22Rv1 (cell line): Measurements from ENCODE around the gene STPG4.
"Not testable (repeated sequence)": the region's sequence is repeated elsewhere in the genome, so short reads cannot be mapped to it uniquely, and the experiment has no call there.

ENCODE experiments used
- H3K27ac ChIP-seq: fragments of 450-650 bp; 2 replicates; pipeline ENCODE4 v1.5.1; 2017
- ZFX ChIP-seq: fragments of 450-650 bp; IDR thresholded peaks from 2 replicates; pipeline ENCODE4 v1.6.1; 2017; ENCODE audit warnings: antibody characterized with exemption, borderline replicate concordance
- TF ChIP-seq, protein P1 (sequence below): fragments of 450-650 bp; IDR thresholded peaks from 2 replicates; pipeline ENCODE4 v1.5.1; 2017; ENCODE audit warnings: mild to moderate bottlenecking

The STPG4 gene

DNA sequence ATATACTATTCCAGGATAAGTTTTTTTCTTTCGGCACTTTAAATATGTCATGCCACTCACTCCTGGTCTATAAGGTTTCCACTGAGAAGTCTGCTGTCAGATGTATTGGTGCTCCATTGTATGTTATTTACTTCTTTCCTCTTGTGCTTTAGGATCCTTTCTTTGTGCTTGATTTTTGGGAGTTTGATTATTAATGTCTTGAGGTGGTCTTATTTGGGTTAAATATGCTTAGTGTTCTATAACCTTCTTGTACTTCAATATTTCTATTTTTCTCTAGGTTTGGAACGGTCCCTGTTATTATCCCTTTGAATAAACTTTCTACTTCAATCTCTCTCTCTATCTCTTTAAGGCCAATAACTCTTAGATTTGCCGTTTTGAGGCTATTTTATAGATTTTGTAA lies 28.3 kb downstream of the STPG4 start:
- no peak overlapping the region for H3K27ac ChIP-seq
- no peak for TF ChIP-seq ZFX
- TF ChIP-seq, protein P1, sequence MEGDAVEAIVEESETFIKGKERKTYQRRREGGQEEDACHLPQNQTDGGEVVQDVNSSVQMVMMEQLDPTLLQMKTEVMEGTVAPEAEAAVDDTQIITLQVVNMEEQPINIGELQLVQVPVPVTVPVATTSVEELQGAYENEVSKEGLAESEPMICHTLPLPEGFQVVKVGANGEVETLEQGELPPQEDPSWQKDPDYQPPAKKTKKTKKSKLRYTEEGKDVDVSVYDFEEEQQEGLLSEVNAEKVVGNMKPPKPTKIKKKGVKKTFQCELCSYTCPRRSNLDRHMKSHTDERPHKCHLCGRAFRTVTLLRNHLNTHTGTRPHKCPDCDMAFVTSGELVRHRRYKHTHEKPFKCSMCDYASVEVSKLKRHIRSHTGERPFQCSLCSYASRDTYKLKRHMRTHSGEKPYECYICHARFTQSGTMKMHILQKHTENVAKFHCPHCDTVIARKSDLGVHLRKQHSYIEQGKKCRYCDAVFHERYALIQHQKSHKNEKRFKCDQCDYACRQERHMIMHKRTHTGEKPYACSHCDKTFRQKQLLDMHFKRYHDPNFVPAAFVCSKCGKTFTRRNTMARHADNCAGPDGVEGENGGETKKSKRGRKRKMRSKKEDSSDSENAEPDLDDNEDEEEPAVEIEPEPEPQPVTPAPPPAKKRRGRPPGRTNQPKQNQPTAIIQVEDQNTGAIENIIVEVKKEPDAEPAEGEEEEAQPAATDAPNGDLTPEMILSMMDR: no peak

DNA sequence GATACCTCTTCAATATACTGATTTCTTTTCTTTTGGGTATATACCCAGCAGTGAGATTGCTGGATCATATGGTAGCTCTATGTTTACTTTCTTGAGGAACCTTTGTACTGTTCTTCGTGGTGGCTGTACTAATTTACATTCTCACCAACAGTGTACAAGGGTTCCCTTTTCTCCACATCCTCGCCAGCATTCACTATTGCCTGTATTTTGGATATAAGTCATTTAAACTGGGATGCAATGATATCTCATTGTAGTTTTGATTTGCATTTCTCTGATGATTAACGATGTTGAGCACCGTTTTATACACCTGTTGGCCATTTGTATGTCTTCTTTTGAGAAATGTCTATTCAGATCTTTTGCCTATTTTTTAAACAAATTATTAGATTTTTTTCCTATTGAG lies 30.4 kb downstream of the STPG4 start:
- H3K27ac ChIP-seq: not testable (repeated sequence)

DNA sequence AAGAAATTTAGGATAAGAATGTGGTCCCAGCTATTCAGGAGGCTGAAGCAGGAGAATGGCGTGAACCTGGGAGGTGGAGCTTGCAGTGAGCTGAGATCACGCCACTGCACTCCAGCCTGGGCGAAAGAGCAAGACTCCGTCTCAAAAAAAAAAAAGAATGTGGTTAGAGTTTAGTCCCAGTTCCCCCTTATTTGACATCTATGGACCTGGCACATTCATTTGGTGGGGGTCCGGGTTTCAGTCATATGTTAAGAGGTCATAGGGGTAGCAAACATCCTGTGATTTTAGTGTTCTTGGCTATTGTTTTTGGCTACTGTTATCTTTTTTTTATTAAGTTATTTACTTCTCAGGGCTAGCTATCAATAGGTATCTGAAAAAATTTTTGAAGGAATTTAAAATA lies 34.7 kb downstream of the STPG4 start:
- H3K27ac ChIP-seq: not testable (repeated sequence)

DNA sequence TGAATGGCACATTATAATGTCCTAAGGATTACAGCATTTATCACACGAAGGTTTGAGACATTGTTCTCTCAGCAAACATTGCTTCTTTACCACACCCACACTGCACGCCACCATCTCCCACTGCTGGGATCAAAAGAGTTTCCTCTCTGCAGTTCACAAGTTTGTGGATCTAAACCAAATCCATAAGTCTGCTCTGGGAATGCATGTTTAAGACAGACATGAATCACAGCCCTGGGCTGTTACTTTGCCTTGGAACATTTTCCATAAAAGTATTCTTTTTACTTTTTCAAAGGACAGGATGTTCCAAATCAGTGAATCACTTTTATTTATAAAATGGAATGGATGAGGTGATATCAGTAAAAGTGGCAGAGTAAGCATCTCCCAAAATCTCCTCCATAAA lies 36.1 kb downstream of the STPG4 start:
- no peak for TF ChIP-seq ZFX
- TF ChIP-seq, protein P1: no peak

DNA sequence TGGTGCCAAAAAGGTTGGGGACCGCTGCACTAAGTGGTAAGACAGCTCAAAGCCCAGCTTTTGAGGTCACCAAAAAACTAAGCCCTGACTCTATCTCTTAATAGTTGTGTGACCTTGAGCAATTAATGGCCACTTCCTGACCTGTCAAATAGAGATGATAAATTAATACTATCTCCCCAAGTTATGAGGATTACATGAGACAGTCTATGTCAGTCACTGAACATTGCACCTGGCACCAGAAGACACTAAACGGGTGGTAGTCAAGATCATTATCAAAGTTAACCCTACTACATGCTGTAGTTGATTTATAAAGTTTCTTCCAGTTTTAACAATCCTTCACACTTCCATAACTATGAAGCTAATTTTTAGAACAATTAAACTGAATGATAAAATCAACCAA lies 36.5 kb downstream of the STPG4 start:
- no peak for TF ChIP-seq ZFX
- TF ChIP-seq, protein P1: no peak
- no peak overlapping the region for H3K27ac ChIP-seq

More for the DNA sequence above, 36.1 kb downstream of the STPG4 start:
- no peak overlapping the region for H3K27ac ChIP-seq

DNA sequence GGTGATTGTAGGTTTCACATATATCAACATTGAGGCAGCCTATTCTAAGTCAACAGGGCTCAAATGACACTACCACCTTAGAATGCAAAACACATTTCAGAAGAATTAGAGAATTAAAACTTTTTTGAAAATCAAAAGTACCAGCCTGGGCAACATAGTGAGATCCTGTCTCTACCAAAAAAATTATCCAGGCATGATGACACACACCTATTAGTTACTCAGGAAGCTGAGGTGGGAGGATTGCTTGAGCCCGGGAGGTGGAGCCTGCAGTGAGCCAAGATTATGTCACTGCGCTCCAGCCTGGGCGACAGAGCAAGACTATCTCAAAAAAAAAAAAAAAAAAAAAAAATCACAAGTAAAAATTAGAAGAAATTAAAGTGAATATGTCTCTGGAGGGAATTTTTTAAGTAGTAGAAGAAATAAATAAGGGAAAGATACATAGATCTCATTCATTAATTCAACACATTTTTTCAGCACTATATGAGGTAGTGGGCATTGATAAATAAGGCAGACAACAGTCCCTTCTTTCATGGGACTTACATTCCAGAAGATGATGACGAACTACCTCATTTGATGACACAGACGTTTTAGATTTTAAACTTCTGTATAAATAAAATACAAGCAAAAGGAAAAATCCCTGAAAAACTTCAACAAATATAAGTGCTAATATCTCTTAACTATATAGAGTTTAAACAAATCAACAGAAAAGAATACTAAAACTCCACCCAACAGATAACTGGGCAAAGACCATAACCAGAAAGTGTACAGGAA lies 42.3 kb downstream of the STPG4 start:
- no peak for TF ChIP-seq ZFX
- TF ChIP-seq, protein P1: no peak

DNA sequence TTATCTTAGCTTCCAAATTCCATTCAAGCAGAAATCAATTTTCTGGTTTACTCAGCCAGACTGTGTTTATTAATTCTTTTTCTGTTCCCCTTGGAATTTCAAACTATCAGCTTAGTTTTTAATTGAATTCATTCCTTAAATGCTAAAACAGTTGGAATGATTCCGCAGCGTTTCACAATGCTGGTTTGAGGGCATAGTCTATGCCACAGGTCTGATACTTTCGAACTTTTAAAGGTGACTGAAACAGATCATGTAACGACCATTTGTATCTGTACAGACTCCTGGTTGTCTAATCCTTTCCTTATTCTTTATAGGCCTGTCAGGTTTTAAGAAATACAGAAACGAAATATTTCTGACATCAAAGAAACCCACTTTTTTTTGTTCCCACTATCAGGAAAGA lies 45.4 kb downstream of the STPG4 start:
- no peak overlapping the region for H3K27ac ChIP-seq
- no peak for TF ChIP-seq ZFX
- TF ChIP-seq, protein P1: no peak

More for the DNA sequence above, 42.3 kb downstream of the STPG4 start:
- H3K27ac ChIP-seq: no peak overlapping the region

DNA sequence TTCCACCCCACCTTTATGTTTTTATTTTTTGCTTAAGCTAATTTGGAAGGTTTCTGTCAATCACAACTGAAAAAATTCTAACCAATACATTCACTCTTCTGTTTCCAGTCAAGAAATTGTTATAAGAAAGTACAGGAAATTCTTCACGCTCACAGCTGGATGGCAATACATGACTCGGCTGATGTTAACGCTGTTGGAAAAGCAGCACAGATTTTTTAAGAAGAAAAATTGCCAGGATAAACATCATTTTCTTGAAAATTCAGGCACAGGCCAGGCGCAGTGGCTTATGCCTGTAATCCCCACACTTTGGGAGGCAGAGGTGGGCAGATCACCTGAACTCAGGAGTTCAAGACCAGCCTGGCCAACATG lies 46.1 kb downstream of the STPG4 start:
- no peak for TF ChIP-seq ZFX
- TF ChIP-seq, protein P1: no peak
- no peak overlapping the region for H3K27ac ChIP-seq

DNA sequence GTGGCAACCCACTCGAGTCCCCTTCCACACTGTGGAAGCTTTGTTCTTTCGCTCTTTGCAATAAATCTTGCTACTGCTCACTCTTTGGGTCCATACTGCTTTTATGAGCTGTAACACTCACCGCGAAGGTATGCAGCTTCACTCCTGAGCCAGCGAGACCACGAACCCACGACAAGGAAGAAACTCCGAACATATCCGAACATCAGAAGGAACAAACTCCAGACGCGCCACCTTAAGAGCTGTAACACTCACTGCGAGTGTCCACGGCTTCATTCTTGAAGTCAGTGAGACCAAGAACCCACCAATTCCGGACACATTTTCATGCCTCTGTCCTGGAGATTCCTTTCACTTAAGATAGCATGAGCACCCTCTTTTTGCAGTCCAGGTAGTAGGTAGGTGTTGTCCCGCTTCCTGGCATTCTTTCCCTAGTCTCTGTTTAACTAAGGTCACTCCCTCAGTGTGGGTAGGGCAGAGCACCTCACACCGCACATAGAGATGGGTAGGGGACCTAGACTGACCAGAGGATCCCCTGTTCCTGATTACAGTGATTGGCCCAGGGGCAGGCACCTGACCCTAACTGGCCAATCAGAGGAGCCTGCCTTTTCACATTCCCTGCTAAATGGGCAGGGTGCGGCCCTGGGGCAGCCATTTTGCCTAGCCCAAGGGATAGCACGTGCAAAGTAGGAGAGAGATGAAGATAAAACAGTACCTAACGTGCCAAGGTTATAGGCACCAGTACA lies 46.7 kb downstream of the STPG4 start:
- not testable (repeated sequence) for H3K27ac ChIP-seq

DNA sequence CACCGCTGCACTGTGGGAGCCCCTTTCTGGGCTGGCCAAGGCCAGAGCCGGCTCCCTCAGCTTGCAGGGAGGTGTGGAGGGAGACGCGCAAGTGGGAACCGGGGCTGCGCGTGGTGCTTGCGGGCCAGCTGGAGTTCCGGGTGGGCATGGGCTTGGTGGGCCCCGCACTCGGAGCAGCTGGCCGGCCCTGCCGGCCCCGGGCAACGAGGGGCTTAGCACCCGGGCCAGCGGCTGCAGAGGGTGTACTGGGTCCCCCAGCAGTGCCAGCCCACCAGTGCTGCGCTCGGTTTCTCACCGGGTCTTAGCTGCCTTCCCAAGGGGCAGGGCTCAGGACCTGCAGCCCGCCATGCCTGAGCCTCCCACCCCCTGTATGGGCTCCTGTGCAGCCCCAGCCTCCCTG lies 47.9 kb downstream of the STPG4 start:
- not testable (repeated sequence) for H3K27ac ChIP-seq

DNA sequence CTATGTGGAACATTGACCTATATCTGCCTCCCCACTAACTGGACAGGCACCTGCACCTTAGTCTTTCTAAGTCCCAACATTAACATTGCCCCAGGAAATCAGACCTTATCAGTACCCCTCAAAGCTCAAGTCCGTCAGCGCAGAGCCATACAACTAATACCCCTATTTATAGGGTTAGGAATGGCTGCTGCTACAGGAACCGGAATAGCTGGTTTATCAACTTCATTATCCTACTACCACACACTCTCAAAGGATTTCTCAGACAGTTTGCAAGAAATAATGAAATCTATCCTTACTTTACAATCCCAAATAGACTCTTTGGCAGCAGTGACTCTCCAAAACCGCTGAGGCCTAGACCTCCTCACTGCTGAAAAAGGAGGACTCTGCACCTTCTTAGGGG lies 48.9 kb downstream of the STPG4 start:
- not testable (repeated sequence) for H3K27ac ChIP-seq

DNA sequence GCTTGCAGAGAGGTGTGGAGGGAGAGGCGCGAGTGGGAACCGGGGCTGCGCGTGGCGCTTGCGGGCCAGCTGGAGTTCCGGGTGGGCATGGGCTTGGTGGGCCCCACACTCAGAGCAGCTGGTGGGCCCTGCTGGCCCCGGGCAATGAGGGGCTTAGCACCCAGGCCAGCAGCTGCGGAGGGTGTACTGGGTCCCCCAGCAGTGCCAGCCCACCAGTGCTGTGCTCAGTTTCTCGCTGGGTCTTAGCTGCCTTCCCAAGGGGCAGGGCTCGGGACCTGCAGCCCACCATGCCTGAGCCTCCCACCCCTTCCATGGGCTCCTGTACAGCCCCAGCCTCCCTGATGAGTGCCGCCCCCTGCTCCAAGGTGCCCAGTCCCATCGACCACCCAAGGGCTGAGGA lies 55.4 kb downstream of the STPG4 start:
- H3K27ac ChIP-seq: not testable (repeated sequence)
